HepG2 (cell line): ENCODE results near the gene HBS1L. TPM values are rescaled to one million over a fixed set of nuclear protein-coding genes. Genes with fewer than 3 reads are reported as not detected.

Experiments used
- ATAC-seq: fragments of 200-7000 bp; cut with Tn5 transposase; 3 replicates; pipeline ENCODE4 v1.9.1; 2020; ENCODE audit warnings: mild to moderate bottlenecking, moderate library complexity
- BruUV-seq: library from RNA; stranded (reverse); fragments of 400-500 nt; replicated peaks from 2 replicates; lab custom pipeline; 2021; lab: Mats Ljungman, UMichigan
- CTCF ChIA-PET: fragments of 300-600 bp; formaldehyde crosslinking; extraction: SDS; loops from one replicate; lab custom pipeline; 2021; ENCODE audit warnings: low total read pairs, inconsistent platforms, low intra/inter-chr PET ratio; lab: Yijun Ruan, JAX
- POLR2A ChIA-PET: fragments of 350-600 bp; sonication (Branson Sonifier 250); formaldehyde crosslinking; loops from one replicate; lab custom pipeline; 2020; ENCODE audit warnings: antibody characterized with exemption, inconsistent platforms; lab: Yijun Ruan, JAX
- DNase-seq: peaks from one replicate; pipeline ENCODE4 v3.0.0-alpha.2; 2015; ENCODE audit warnings: low spot score
- FAIRE-seq: peaks from 3 replicates; lab custom pipeline; 2011; peaks lifted over from hg19 to GRCh38; lab: Jason Lieb, UNC
- H2AFZ ChIP-seq: one replicate; pipeline ENCODE4 v1.6.1; 2011; ENCODE audit warnings: low read length, inconsistent platforms
- H3K27ac ChIP-seq: fragments of 300-600 bp; 3 replicates; pipeline ENCODE4 v1.8.0; 2011; ENCODE audit warnings: mixed run types, mild to moderate bottlenecking, mixed read lengths, low read length, inconsistent platforms; ENCODE audit not compliant: insufficient read depth; ENCODE audit errors: extremely low read length
- H3K27me3 ChIP-seq, 2 experiments: fragments of 200-600 bp in 1 of 2; 2 replicates in 1 of 2; 3 replicates in 1 of 2; pipeline versions ENCODE4 v1.6.0 to v1.8.0; 2011; ENCODE audit warnings: low read length in 2 of 2, mild to moderate bottlenecking in 2 of 2, moderate library complexity in 2 of 2, inconsistent platforms in 1 of 2; ENCODE audit not compliant: insufficient read depth in 2 of 2, control insufficient read depth in 1 of 2
- H3K36me3 ChIP-seq, 2 experiments: fragments of 200-600 bp in 1 of 2; replicated peaks in 1 of 2; 2 replicates in 1 of 2; 3 replicates in 1 of 2; pipeline versions ENCODE4 v1.5.1 to v1.8.0; 2011; ENCODE audit warnings: low read length in 2 of 2, inconsistent platforms in 1 of 2; ENCODE audit not compliant: insufficient read depth in 2 of 2, control insufficient read depth in 1 of 2
- H3K4me1 ChIP-seq: 2 replicates; pipeline ENCODE4 v1.5.1; 2012; ENCODE audit warnings: low read length, inconsistent platforms; ENCODE audit not compliant: insufficient read depth
- H3K4me2 ChIP-seq: 2 replicates; pipeline ENCODE4 v1.6.0; 2011; ENCODE audit warnings: low read depth, low read length, inconsistent platforms
- H3K4me3 ChIP-seq, 3 experiments: fragments of 200-600 bp in 1 of 3; sonication (generic), shearing (Covaris generic) in 1 of 3; replicated peaks in 1 of 3; 2 replicates each; pipeline ENCODE4 v1.5.1; 2011 to 2016; ENCODE audit warnings: low read length in 3 of 3, inconsistent platforms in 2 of 3, low read depth in 2 of 3, mild to moderate bottlenecking in 2 of 3, control low read depth in 1 of 3, mixed read lengths in 1 of 3; ENCODE audit not compliant: insufficient read depth in 1 of 3
- H3K79me2 ChIP-seq: one replicate; pipeline ENCODE4 v1.6.1; 2011; ENCODE audit warnings: low read length, inconsistent platforms; ENCODE audit not compliant: insufficient read depth
- H3K9ac ChIP-seq: 2 replicates; pipeline ENCODE4 v1.6.0; 2011; ENCODE audit warnings: mild to moderate bottlenecking, low read depth, low read length, inconsistent platforms; ENCODE audit not compliant: insufficient read depth
- H3K9me3 ChIP-seq: 2 replicates; pipeline ENCODE4 v1.5.1; 2012; ENCODE audit warnings: mild to moderate bottlenecking, low read length
- H4K20me1 ChIP-seq: 2 replicates; pipeline ENCODE4 v1.6.0; 2011; ENCODE audit warnings: inconsistent platforms, mild to moderate bottlenecking, low read length, moderate library complexity; ENCODE audit not compliant: insufficient read depth
- FOXK1 ChIP-seq: sonication (generic); formaldehyde crosslinking; IDR thresholded peaks from 2 replicates; pipeline ENCODE4 v1.4.0; 2020; ENCODE audit warnings: low read depth, missing genetic modification reagents, borderline replicate concordance
- KDM3A ChIP-seq: IDR thresholded peaks from 2 replicates; pipeline ENCODE4 v1.6.1; 2018; ENCODE audit warnings: low read depth, missing compliant biosample characterization
- MAFF ChIP-seq: IDR thresholded peaks from 2 replicates; pipeline ENCODE4 v1.6.1; 2011; ENCODE audit warnings: low read depth, low read length, improper control_type of control experiment
- MLX ChIP-seq: IDR thresholded peaks from 2 replicates; pipeline ENCODE4 v1.6.1; 2016
- MTA1 ChIP-seq: sonication (generic); formaldehyde crosslinking; IDR thresholded peaks from 2 replicates; pipeline ENCODE4 v1.4.0; 2020; ENCODE audit warnings: missing genetic modification reagents, mild to moderate bottlenecking, borderline replicate concordance
- NFE2L2 ChIP-seq: fragments of 150-350 bp; IDR thresholded peaks from 2 replicates; pipeline ENCODE4 v1.6.1; 2014; ENCODE audit warnings: low read length
- ZC3H4 ChIP-seq: sonication (generic); formaldehyde crosslinking; IDR thresholded peaks from 2 replicates; pipeline ENCODE4 v1.4.0; 2020; ENCODE audit warnings: missing genetic modification reagents, borderline replicate concordance
- ZNF33A ChIP-seq: sonication (generic); formaldehyde crosslinking; IDR thresholded peaks from 2 replicates; pipeline ENCODE4 v1.5.1; 2020; ENCODE audit warnings: missing genetic modification reagents, mild to moderate bottlenecking, moderate library complexity, borderline replicate concordance
- ZNF460 ChIP-seq: sonication (generic); formaldehyde crosslinking; IDR thresholded peaks from 2 replicates; pipeline ENCODE4 v1.5.1; 2020; ENCODE audit warnings: missing genetic modification reagents, mild to moderate bottlenecking, borderline replicate concordance
- ZNF678 ChIP-seq: sonication (generic); formaldehyde crosslinking; IDR thresholded peaks from 2 replicates; pipeline ENCODE4 v1.4.0; 2020; ENCODE audit warnings: mild to moderate bottlenecking, missing genetic modification reagents
- ZNF746 ChIP-seq: sonication (generic); formaldehyde crosslinking; IDR thresholded peaks from 2 replicates; pipeline ENCODE4 v1.8.0; 2022; ENCODE audit warnings: mild to moderate bottlenecking, missing genetic modification reagents
- ZNF747 ChIP-seq: sonication (generic); formaldehyde crosslinking; IDR thresholded peaks from 2 replicates; pipeline ENCODE4 v1.8.1; 2023; ENCODE audit warnings: missing genetic modification reagents, mild to moderate bottlenecking, borderline replicate concordance
- WGBS: methylation state at CpG from one replicate; pipeline ENCODE4 v1.1.6; 2017; ENCODE audit warnings: low lambda C conversion rate; 5-methylcytosine and 5-hydroxymethylcytosine counted together
- in situ Hi-C: cut with HindIII; loops from 2 replicates; pipeline ENCODE4 v1.10.0; 2017; ENCODE audit warnings: low pct_unique_long_range_greater_than_20kb; ENCODE audit not compliant: extremely low pct_ligation_motif_present
- intact Hi-C: fragments of 100-400 bp; cut with micrococcal nuclease; formaldehyde crosslinking; loops from one replicate; pipeline ENCODE4 v1.10.0; 2022; ENCODE audit not compliant: unreplicated experiment
- polyA plus RNA-seq, 8 experiments: library from polyadenylated mRNA; depleted of rRNA in 3 of 8; stranded (reverse) in 7 of 8; unstranded in 1 of 8; fragments of >200 nt; fragmentation: Illumina TruSeq in 4 of 8; extraction: Trizol in 4 of 8; gene quantifications; 2 replicates each; pipeline versions ENCODE4 v1.2.1 to v1.2.3, GENCODE V29; 2011 to 2016; ENCODE audit warnings: low read depth in 4 of 8, missing spikeins in 1 of 8, mixed read lengths in 1 of 8; ENCODE audit not compliant: insufficient read depth in 1 of 8
- total RNA-seq, 5 experiments: library from RNA; depleted of rRNA; stranded (reverse); fragments of >200 nt; fragmentation: Illumina TruSeq; extraction: Trizol; gene quantifications; 2 replicates each; pipeline ENCODE4 v1.2.3, GENCODE V29; 2016; ENCODE audit warnings: low read depth in 1 of 5
- TF ChIP-seq, protein P1 (sequence below): sonication (generic); formaldehyde crosslinking; IDR thresholded peaks from 2 replicates; pipeline ENCODE4 v1.4.0; 2020; ENCODE audit warnings: mild to moderate bottlenecking, missing genetic modification reagents
- TF ChIP-seq, protein P2 (sequence below): sonication (generic); formaldehyde crosslinking; IDR thresholded peaks from 2 replicates; pipeline ENCODE4 v1.4.0; 2020; ENCODE audit warnings: missing genetic modification reagents

The HBS1L gene
- total and polyA plus RNA-seq, 2 of the 13 experiments (the other 11 are each of a cell fraction or from before 2014, with no cell fraction given) = 44.1 to 138 TPM

DNA sequence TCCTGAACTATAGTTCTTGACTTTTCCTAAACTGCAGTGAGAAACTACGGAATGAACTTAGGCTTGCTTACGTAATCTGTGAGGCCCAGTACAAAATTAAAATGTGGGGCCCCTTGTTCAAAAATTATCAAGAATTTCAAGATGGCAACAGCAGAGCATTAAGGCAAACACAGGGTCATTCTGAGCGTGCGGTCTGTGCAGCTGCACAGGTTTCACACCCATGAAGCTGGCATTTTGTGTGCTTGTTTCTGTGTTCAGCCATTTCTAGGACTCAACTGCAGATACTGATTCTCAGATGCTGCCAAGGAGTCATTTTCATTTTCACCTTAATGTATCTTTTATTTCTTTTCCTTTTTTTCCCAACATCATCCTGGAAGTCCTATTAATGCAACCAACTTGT, 49.6 kb upstream of the HBS1L start:
- Histone ChIP-seq H3K36me3 (no peaks in the 10 kb centered on the region), H3K4me3 (no peak overlapping the region), H3K27me3 (no peaks in the 10 kb centered on the region), H3K27ac (no peak overlapping the region), H3K4me1 (no peaks in the 10 kb centered on the region), H4K20me1 (no peaks in the 10 kb centered on the region), H3K9ac (no peak overlapping the region), H3K79me2 (no peaks in the 10 kb centered on the region), H2AFZ (no peak overlapping the region), H3K9me3 (no peaks in the 10 kb centered on the region), H3K4me2 (no peak overlapping the region)
- intact Hi-C loops = no loop called here
- CTCF ChIA-PET = no interaction called here
- TF ChIP-seq KDM3A (CRISPR knock-in tag) (no peak), ZC3H4 (no peak), NFE2L2 (no peak), MLX (CRISPR knock-in tag) (no peak), ZNF460 (no peak), FOXK1 (CRISPR knock-in tag) (no peak), MAFF (no peak), ZNF678 (CRISPR knock-in tag) (no peak), ZNF33A (CRISPR knock-in tag) (no peak), MTA1 (CRISPR knock-in tag) (no peak), ZNF747 (no peak), ZNF746 (CRISPR knock-in tag) (no peak)
- TF ChIP-seq, protein P1, sequence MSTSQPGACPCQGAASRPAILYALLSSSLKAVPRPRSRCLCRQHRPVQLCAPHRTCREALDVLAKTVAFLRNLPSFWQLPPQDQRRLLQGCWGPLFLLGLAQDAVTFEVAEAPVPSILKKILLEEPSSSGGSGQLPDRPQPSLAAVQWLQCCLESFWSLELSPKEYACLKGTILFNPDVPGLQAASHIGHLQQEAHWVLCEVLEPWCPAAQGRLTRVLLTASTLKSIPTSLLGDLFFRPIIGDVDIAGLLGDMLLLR (CRISPR knock-in tag) = no peak
- TF ChIP-seq, protein P2, sequence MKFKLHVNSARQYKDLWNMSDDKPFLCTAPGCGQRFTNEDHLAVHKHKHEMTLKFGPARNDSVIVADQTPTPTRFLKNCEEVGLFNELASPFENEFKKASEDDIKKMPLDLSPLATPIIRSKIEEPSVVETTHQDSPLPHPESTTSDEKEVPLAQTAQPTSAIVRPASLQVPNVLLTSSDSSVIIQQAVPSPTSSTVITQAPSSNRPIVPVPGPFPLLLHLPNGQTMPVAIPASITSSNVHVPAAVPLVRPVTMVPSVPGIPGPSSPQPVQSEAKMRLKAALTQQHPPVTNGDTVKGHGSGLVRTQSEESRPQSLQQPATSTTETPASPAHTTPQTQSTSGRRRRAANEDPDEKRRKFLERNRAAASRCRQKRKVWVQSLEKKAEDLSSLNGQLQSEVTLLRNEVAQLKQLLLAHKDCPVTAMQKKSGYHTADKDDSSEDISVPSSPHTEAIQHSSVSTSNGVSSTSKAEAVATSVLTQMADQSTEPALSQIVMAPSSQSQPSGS (CRISPR knock-in tag) = no peak
- FAIRE-seq (no peak), DNase-seq (no peak), ATAC-seq (no peak)
- in situ Hi-C loops = no loop called here
- BruUV-seq = no TSS peak
- 52% methylated on average over 4 of the region's 4 CpGs for WGBS
- POLR2A ChIA-PET = no interaction called here
